ENCODE measurements around the gene PRDM11.
A peak's percentile ranks its signal among the peaks of the same experiment; 100 is the strongest.

Gene PRDM11

GRCh38 chr11:45237711-45238315, 91.4 kb downstream of the PRDM11 start:
- no peak overlapping the region for H3K4me3 ChIP-seq (ENCODE audit: control insufficient read depth, low read depth, low read length)
- no peak for TF ChIP-seq CTCF (IDR thresholded peaks at IDR 0.05; ENCODE audit: control insufficient read depth, insufficient read depth, low read depth, low read length, missing control alignments)
- DNase-seq (ENCODE audit: low read depth), result no peak

- no peak overlapping the region for H3K4me3 ChIP-seq (ENCODE audit: control insufficient read depth, low read depth, low read length)
- peak; percentile 27 for DNase-seq (ENCODE audit: low read depth)
- no peak for TF ChIP-seq CTCF (IDR thresholded peaks at IDR 0.05; ENCODE audit: control insufficient read depth, insufficient read depth, low read depth, low read length, missing control alignments)
Measured at GRCh38 chr11:45238724-45239123, 92.3 kb downstream of the PRDM11 start.

- DNase-seq (ENCODE audit: low read depth), result no peak
Measured at GRCh38 chr11:45239733-45240132, 93.3 kb downstream of the PRDM11 start.

GRCh38 chr11:45243967-45244366, 97.5 kb downstream of the PRDM11 start:
- no peak for DNase-seq (ENCODE audit: low read depth)
- no peak for TF ChIP-seq CTCF (IDR thresholded peaks at IDR 0.05; ENCODE audit: control insufficient read depth, insufficient read depth, low read depth, low read length, missing control alignments)
- H3K4me3 ChIP-seq (ENCODE audit: control insufficient read depth, low read depth, low read length), result no peak overlapping the region

More at GRCh38 chr11:45239733-45240132, 93.3 kb downstream of the PRDM11 start:
- no peak overlapping the region for H3K4me3 ChIP-seq (ENCODE audit: control insufficient read depth, low read depth, low read length)
- no peak for TF ChIP-seq CTCF (IDR thresholded peaks at IDR 0.05; ENCODE audit: control insufficient read depth, insufficient read depth, low read depth, low read length, missing control alignments)

- H3K4me3 ChIP-seq (ENCODE audit: control insufficient read depth, low read depth, low read length), result no peak overlapping the region
- TF ChIP-seq CTCF (IDR thresholded peaks at IDR 0.05; ENCODE audit: control insufficient read depth, insufficient read depth, low read depth, low read length, missing control alignments), result no peak
- no peak for DNase-seq (ENCODE audit: low read depth)
Measured at GRCh38 chr11:45245218-45246045, 99.0 kb downstream of the PRDM11 start.

- no peak for DNase-seq (ENCODE audit: low read depth)
- TF ChIP-seq CTCF (IDR thresholded peaks at IDR 0.05; ENCODE audit: control insufficient read depth, insufficient read depth, low read depth, low read length, missing control alignments), result no peak
- no peak overlapping the region for H3K4me3 ChIP-seq (ENCODE audit: control insufficient read depth, low read depth, low read length)
Measured at GRCh38 chr11:45246241-45246640, 99.8 kb downstream of the PRDM11 start.
